ENCODE data around the gene MAP4K2. TPM values are rescaled to one million over a fixed set of nuclear protein-coding genes. Genes with fewer than 3 reads are reported as not detected.

MAP4K2 gene
- total and polyA plus RNA-seq, 7 donors: 9.0 to 23.5 (median 13.6) TPM

DNA sequence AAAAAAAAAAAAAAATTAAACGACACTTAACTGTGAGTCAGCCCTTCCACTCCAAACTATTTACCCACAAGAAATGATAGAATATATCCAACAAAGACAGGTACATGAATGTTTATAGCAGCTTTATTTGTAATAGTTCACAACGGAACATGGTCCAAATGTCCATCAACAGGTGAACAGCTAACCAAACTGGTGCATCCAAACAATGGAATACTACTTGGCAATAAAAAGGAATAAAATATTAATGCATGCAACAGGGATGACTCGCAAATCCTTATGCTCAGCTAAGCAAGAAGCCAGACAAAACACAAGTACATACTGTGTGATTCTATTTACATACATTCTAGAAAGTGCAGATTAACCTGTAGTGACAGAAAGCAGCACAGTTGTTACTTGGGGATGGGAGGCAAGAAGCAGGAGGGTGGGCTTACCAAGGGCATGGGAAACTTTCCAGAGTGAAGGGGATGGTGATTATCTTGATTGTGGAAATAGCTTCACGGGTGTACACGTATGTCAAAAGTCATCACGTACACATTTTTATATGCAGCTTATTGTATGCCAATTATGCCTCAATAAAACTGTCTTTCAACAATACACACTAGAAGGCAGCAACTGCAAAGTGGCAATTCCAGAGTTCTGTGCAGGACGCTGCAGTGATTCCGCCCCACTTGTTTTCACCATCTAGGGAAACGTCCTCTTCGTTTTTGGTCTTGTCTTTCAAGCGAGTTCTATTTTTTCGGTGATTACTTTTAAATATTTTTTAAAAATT, 18.0 kb downstream of the MAP4K2 start:
- TF ChIP-seq POLR2AphosphoS5 (IDR thresholded peaks at IDR 0.05) (no peak), POLR2A (IDR thresholded peaks at IDR 0.05) (no peak), CTCF (IDR thresholded peaks at IDR 0.05) (no peak), EP300 (IDR thresholded peaks at IDR 0.05) (no peak)
- intact Hi-C loops (cut with DNase I): loop anchor here (5.0 kb wide), 1 partner anchor 102 kb away; no protein-coding TSS in a partner anchor
- H3K27ac ChIP-seq: no peak overlapping the region

GRCh38 chr11:64778473-64779298, 24.3 kb downstream of the MAP4K2 start, which contains the start of gene SF1:
SF1 (minus strand) TSS chr11:64778542; CDS start chr11:64778392, 150 bp downstream.
- DNase-seq: peak; percentile 100
- TF ChIP-seq EP300 (IDR thresholded peaks at IDR 0.05) (peak in 1 of 4 donors; percentile 20), POLR2AphosphoS5 (IDR thresholded peaks at IDR 0.05) (peak; percentile 96 to 98 (median 98)), POLR2A (IDR thresholded peaks at IDR 0.05) (peak; percentile 69 to 91), CTCF (IDR thresholded peaks at IDR 0.05) (no peak)
- peaks cover 20 to 30% (median 26%) of the 10 kb centered on the region in 4 donors for H3K36me3 ChIP-seq
- H3K4me3 ChIP-seq: peak within 1 kb of the TSS; percentile 96 to 99 (median 98)
- H3K27me3 ChIP-seq: no peaks in the 10 kb centered on the region
- 1% methylated on average over 80 of the region's 80 CpGs for WGBS, 2 donors
- no peaks in the 10 kb centered on the region for H3K9me3 ChIP-seq
- H3K4me1 ChIP-seq: peaks cover 0 to 42% (median 35%) of the 10 kb centered on the region in 4 donors
- H3K27ac ChIP-seq: peak within 1 kb of the TSS; percentile 99 to 100 (median 100)
- intact Hi-C loops (cut with DNase I): loop anchor here (2.0 kb wide), 1 partner anchor 34 kb away; the partner anchor contains the start of gene RASGRP2

More for the DNA sequence above, 18.0 kb downstream of the MAP4K2 start:
- Histone ChIP-seq H3K4me1 (peaks cover 0 to 9% (median 6%) of the 10 kb centered on the region in 4 donors), H3K4me3 (no peak overlapping the region), H3K27me3 (no peaks in the 10 kb centered on the region), H3K36me3 (peaks cover 0 to 14% (median 3%) of the 10 kb centered on the region in 4 donors), H3K9me3 (no peaks in the 10 kb centered on the region)
- 22 to 66% methylated on average over 12 of the region's 12 CpGs for WGBS, 2 donors
- no peak for DNase-seq

DNA sequence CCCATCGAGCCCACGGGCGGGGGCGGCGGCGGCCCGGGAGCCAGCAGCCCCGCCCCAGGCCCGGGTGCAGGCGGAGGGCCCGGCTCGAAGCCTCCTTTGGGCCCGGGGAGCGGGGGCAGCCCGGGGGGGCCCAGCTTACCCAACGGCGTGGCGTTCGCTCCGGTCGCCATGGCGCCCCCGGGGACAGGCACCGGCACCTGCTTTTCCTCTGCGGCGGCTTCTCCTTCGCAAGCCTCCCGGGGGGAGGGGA, 24.9 kb downstream of the MAP4K2 start:
- no peak for DNase-seq
- no peaks in the 10 kb centered on the region for H3K27me3 ChIP-seq
- no peaks in the 10 kb centered on the region for H3K9me3 ChIP-seq
- peaks cover 0 to 47% (median 41%) of the 10 kb centered on the region in 4 donors for H3K4me1 ChIP-seq
- intact Hi-C loops (cut with DNase I): loop anchor here (2.0 kb wide), 1 partner anchor 33 kb away; the partner anchor contains the start of gene RASGRP2
- peaks cover 24 to 34% (median 29%) of the 10 kb centered on the region in 4 donors for H3K36me3 ChIP-seq
- H3K4me3 ChIP-seq: peak overlapping the region; percentile 96 to 99 (median 98)
- no peak for TF ChIP-seq CTCF (IDR thresholded peaks at IDR 0.05)
- TF ChIP-seq EP300 (IDR thresholded peaks at IDR 0.05): no peak
- no peak for TF ChIP-seq POLR2AphosphoS5 (IDR thresholded peaks at IDR 0.05)
- TF ChIP-seq POLR2A (IDR thresholded peaks at IDR 0.05): no peak
- H3K27ac ChIP-seq: peak overlapping the region; percentile 99 to 100 (median 100)
- 1% methylated on average over 28 of the region's 28 CpGs for WGBS, 2 donors

DNA sequence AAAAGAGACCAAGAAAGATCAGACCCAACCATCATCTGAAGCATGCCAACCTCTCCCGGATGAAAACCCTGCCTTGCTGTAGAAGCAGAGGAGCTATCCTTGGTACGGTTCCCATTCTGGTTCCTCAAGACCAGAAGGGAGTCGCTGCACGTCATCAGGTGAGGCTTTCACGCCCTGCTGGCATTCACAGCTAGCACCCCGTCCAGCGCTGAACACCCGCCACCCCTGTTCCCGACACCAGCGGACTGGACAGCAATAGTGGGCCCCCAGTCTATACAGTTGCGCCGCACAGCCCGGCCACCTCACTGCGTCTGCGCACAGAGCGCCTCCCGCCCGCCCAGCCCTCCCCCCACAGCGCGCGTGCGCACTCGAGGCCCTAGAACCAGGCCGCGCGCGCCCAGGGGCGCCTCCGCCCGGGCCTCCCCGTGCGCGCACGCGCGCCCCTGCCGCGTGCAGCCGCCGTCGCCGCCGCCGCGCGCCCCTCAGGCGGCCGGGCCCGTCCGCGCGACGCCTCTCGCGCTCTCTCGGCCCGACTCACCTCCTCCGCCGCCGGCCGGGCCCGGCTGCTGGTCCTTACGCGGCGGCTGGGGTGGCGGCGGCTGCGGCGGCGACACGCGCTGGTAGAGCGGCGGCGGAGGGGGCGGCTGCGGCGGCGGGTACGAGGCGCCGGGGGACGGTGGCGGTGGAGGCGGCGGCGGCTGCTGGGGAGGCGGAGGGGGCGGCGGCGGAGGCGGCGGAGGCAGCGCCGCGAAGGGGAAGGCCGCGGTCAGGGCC, 25.4 kb downstream of the MAP4K2 start:
- Histone ChIP-seq H3K4me1 (peaks cover 0 to 53% (median 46%) of the 10 kb centered on the region in 4 donors), H3K9me3 (no peaks in the 10 kb centered on the region), H3K4me3 (peak overlapping the region; percentile 96 to 99 (median 98)), H3K27ac (peak overlapping the region; percentile 99 to 100 (median 100)), H3K36me3 (peaks cover 30 to 40% (median 34%) of the 10 kb centered on the region in 4 donors), H3K27me3 (no peaks in the 10 kb centered on the region)
- TF ChIP-seq POLR2AphosphoS5 (IDR thresholded peaks at IDR 0.05) (peak in 3 of 4 donors; percentile 32 to 59 (median 45)), POLR2A (IDR thresholded peaks at IDR 0.05) (no peak)
- 1% methylated on average over 98 of the region's 98 CpGs for WGBS, 2 donors
- intact Hi-C loops (cut with DNase I): loop anchor here (2.0 kb wide), 1 partner anchor 33 kb away; the partner anchor contains the start of gene RASGRP2
- DNase-seq: peak; percentile 91

Measured in sigmoid colon (tissue), 7 donors.